Stimulated activated CD4-positive, alpha-beta T cell treated with anti-CD3 and anti-CD28 coated beads, Interleukin-4, amount 100 ng/mL, for 48 hours (primary cell): ENCODE data around the gene COX15.
"Not testable (repeated sequence)": the region's sequence is repeated elsewhere in the genome, so short reads cannot be mapped to it uniquely, and the experiment has no call there.

Source experiments
- DNase-seq, 2 donors: peaks; one replicate each; pipeline ENCODE4 v3.0.0-alpha.2; 2020; ENCODE audit warnings: low read depth in 2 of 2

COX15 gene

DNA sequence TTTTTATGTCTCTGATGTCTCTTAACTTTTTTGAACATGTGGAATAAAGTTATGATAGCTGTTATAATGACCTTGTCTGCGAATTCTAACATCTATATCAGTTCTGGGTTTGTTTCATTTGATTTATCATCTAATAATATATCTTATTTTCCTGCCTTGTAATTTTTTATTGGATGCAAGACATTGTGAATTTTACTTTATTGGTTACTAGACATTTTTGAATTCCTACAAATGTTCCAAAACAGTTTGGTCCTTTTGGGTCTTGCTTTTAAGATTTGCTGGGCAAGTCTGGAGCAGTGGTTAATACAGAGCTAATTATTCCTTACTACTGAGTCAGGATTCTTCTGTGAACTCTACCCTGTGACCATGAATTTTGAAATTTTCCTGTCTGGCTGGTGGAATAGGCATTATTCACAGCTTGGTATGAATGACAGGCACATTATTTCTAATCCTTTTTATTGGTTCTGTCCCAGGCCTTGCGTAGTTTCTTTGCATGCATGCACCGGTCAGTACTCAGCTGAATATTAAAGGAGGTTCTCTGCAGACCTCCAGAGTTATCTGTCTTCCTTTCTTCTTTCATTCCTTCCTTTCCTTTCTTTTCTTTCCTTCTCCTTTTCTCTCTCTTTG lies 9.1 kb upstream of the COX15 start:
- DNase-seq = no peak

DNA sequence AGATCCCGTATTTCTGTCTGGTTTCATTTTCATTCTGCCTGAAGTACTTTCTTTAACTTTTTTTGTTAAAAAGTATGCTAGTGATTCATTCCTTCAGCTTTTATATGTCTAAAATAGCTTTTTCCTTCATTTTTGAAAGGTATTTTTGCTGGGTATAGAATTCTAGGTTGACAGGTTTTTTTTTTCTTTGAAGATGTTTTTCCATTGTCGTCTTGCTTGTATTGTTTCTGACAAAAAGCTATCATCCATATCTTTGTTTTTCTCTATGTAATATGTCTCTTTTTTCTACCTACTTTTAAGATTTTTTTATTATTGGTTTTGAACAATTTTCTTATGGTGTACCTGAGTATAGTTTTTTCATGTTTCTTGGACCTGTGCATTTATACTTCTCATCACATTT lies 8.3 kb upstream of the COX15 start:
- no peak for DNase-seq

DNA sequence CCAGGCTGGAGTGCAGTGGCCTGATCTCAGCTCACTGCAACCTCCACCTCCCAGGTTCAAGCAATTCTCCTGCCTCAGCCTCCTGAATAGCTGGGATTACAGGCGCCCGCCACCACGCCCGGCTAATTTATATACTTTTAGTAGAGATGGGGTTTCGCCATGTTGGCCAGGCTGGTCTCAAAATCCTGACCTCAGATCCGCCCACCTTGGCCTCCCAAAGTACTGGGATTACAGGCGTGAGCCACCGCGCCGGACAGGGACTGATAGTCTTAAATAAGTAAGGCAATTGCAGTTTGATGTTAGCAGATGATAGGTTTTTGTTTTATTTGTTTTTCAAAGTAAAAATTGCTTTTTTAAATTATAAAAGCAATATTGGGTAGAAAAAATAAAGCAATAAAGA lies 2.2 kb upstream of the COX15 start:
- DNase-seq = not testable (repeated sequence)

DNA sequence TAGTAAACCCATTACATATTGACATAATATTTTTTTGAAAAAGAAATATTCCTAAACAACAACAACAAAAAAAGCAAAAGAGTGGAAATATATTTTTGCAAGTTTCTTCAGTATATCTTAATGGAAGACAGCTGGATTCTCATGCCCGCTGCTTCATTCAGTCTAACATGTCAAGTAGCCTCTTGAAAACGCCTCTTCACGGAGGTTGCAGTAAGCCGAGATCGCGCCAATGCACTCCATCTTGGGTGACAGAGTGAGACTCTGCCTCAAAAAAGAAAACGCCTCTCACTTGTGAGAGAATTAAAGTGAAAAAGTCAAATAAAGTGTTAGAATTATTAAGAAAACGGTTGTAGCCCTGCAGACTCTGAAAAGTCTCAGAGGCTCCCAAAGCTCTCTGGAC lies 1.4 kb upstream of the COX15 start:
- DNase-seq = no peak

DNA sequence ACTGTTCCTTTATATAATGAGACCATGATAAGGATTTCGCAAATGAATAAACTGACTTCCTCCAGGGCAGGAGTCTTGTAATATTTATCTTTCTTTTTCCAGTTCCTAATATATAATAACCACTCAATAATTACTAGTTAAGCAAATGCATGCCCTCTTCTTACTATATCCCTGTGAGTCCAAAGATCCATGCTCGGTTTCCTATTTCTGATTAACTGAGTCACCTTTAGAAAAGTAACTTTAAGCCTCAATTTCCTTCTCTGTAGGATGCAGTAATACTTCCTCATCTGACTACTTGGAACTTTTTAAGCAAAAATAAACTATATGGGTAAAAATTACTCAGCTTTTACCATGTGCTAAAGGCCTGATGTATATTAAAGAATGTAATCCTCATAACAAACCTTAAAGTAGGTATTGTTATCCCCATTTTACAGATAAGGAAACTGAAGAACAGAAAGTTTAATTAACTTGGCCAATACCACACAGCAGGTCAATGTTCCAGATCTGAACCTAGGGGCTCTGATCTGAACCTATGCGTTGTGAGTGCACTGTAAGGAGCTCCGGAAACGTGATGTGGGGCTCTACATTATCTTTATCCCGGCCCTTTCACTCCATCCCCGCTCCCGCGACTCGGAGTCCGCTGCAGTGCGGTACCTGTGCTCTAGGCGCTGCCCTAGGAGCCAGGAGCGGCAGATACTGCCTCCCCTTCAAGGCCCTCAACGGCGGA lies 458 bp downstream of the COX15 start:
- DNase-seq = no peak

DNA sequence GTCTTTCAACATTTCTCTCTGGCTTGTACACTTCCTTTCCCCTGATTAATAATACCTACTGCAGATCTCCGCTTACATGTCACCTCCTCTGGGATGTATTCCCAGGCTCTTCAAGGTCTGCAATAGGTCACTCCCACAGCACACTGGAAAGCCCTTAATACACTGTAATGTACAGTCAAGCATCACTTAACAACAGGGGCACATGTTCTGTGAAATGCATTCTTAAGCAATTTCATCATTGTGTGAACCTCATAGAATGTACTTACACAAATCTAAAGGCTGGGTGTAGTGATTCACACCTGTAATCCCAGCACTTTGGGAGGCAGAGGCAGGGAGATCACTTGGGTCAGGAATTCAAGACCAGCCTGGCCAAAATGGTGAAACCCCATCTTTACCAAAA lies 1.9 kb downstream of the COX15 start:
- DNase-seq = no peak

DNA sequence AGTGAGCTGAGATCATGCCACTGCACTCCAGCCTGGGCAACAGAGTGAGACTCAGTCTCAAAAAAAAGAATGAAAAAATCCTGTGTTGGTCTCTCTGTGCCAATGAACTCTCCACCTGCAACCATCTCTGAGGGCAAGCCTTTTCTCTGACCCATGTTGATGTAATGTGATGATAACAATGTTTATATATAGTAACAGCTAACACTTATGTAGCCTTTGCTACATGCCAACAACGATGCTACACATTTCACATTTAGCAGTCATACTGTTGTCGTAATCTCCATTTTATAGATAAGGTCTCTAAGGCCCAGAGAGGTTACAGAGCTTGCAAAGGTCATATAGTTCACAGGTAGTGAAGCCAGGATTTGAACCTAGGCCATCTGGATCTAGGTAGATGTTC lies 11.5 kb downstream of the COX15 start:
- DNase-seq = no peak

DNA sequence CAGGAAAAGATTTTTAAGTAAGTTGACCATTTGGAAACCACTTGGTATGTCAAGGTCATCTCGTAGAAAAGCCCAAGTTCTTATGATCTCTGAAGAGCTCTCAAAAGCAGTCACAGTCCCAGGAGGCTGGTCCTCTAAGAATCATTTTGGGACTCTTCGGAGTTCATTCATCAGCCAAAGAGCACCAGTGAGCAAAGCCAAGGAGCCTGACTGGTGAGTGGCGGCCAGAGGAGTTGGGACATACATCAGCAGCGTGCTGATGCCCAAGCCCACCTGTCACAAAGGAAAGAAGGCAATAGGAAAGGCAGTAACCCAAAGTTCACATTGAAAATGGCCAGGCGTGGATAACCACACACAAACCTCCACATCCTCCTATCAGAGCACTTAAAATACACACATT lies 17.5 kb downstream of the COX15 start:
- no peak for DNase-seq

DNA sequence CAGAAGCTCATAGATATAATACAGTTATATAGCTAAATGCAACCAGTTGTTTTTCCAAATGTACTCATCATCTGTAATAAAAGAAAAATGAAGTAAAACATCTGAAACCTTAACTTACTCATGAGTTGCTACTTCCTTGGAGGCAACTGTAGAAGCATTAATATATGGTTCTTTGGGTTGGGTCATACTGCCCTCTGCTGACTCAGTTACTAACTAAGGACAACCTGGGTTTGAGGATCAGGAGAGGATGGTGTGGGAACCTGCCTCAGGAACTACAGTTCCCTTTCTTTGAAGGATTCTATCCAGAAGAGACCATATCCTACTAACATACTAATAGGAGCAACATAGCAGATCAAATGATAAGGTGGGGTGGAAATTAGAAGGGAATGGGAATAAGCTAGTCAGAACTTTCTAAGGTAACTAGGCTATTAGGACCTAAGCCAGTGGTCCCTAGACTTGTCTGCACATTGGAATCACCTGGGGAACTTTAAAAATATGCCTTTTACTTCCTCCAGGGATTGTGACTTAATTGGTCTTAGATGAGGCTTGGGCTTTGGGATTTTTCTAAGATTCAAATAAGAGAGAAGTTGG lies 20.7 kb downstream of the COX15 start:
- no peak for DNase-seq

DNA sequence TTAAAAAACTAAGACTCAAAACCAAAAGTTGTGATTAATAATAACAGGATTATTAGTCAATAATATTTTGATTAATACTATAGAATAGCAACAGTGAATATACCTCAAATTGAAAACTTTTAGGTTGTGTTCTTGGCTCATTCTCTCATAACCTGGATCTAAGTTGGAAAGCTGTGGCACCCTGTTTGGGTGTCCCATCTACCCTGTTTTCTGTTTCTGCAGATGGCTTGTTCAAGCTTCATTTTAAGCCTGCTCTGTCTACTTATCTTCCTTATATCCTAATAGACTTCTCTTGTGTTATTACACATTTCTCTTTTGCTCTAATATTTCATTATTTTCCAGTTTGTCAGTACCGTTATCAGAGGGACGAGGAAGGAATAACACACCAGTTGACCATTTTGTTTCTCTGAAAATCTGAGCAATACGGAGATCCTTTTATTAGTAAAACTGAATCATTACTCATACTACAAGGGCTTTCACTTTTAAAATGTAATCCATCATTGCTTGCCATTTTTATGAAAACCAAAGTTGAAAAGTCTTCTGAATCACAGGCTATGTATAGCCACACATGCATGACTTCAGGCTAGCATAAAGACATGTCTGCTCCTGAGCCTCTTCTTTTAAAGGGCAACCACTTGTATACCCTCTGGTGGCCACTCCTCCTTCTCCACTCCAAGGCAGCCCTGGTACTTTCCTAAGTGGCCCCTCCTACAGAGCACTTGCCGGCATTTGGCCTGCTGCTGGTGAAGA lies 22.3 kb downstream of the COX15 start:
- no peak for DNase-seq

DNA sequence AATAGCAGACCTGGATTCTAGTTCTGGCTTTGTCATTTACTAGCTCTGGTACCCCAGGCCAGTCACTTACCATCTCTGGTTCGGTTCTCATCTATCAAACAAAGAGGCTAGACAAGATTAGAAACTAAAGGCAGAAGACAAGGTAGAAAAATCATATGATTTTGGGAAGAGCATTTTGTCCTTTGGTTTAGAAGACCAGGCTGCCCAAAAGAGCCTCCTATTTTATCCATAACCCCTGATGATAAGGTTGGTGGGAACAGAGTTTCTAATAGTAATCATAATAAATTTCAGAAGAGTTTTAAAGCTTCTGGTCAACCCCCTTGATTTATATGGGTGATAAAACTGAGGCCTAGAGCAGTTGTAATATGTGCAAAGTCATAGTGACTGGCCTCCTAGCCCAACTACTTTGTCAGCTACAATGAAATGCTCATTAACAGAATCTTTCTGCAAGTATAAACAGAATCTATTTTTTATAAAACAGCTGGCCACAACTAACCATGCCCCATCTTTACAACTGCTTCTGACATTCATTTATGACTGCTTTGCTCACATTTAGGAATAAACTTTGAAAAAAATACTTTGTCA lies 23.4 kb downstream of the COX15 start:
- no peak for DNase-seq

DNA sequence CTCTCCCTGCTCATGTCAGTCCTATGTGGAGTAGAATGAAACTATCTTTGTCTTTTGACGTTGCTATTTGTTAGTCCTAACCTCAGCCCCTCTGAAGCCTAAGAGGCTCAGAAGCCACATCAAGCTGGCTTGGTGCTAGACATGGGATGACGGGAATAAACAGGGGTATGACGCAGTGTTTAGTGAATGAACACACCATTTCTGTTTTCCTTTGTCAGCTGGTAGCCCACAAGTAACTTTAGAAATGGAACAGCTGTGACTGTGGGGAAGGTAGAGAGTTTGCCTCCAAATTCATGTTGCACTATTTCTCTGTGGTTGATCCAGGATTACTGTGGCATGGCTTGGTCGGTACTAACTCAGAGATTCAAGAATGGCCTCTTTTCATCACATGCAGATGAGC lies 31.3 kb downstream of the COX15 start:
- DNase-seq = no peak

DNA sequence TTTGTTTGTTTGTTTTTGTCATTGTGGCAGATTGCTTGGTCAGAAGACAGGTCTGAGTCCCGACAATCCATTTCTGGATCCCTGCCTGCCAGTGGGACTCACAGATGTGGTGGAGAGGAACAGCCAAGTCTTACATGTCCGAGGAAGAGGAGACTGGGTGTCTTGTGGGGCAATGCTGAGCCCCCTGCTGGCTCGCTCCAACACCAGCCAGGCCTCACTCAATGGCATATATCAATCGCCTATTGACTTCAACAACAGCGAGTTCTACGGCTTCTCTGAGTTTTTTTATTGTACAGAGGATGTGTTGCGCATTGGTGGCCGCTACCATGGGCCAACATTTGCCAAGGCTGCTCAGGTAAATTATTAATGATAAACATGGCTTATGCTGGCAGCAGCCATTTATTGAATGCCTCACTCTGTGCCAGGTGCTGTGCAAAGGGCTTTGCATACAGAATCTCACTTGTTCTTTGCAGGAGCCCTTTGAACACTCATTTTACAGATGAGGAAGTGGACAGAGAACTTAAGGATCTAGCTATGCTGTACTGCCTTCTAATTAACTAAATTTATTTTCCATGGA lies 33.3 kb downstream of the COX15 start:
- DNase-seq = no peak

DNA sequence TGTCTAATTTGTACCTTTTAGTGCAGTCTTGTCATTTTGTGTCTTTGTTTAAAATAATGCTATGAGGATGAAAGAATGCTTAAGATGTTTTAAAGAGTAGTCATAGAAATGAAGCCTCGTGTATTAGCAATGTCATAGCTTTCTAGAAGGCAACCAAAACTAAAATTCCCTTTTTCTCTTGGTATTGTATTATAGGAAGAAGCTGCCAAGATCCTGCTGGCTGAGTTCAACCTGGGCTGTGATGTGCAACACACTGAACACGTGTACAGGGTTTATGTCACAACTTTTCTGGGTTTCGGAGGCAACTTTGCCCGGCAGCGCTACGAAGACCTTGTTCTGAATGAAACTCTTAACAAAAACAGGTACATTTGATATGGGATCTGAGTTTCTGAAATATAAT lies 36.2 kb downstream of the COX15 start:
- no peak for DNase-seq

DNA sequence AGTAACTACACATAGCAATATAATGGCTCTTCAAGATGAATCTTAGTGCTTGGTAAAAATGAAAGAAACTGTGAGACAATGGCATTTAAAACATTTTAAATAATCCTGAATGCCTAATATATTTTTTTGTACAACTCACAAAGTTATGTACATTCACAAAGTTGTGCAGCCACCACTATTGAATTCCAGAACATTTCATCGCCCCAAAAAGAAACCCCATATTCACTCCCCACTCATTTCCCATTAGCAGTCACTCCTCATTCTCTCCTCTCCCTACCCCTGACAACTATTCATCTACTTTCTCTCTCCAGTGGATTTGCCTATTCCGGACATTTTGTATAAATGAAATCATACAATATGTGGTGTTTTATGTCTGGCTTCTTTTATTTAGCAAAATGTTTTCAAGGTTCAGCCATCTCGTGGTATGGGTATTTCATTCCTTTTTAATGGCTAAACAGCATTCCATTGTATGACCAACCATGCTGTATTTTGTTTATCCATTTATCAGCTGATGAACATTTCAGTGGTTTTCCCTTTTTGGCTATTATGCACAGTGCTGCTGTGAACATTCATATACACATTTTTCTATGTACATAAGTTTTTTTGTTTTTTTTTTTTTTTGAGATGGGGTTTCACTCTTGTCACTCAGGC lies 37.9 kb downstream of the COX15 start:
- DNase-seq = no peak

DNA sequence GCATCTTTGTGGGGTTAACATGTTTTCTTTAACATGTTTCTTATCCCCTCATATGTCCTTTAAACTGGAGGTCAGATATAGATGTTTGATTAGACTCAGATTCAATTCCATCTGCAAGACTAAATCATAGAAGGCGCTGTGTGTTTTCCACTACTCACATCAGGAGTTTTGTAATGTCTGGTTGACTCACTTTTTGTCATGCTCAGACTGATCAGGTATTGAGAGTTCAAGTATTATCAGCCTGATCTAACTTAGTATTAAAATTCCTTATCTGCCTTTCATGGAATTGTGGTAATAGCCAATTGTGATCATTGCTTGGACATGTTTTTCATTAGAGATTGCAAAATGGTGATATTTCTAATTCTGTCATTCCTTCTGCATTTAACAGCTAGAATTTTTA lies 42.5 kb downstream of the COX15 start:
- no peak for DNase-seq

DNA sequence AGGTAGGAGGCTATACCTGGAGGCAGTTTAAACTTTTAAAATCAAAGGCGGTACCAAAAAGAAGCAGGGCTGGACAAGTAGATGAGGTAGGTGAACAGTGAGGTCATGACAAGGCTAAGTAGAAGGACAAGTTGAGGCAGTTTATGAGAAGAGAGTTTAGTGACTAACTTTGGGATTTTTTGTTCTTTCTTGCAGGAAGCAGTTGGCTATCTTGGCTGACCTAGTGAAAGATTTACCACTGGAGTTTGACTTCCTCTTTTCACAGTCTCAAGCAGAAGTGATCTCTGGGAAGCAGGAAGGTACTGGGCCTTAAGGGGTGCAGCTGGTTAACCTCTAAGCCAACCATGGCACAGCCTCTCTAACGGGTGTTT lies 46.3 kb downstream of the COX15 start:
- DNase-seq = no peak

DNA sequence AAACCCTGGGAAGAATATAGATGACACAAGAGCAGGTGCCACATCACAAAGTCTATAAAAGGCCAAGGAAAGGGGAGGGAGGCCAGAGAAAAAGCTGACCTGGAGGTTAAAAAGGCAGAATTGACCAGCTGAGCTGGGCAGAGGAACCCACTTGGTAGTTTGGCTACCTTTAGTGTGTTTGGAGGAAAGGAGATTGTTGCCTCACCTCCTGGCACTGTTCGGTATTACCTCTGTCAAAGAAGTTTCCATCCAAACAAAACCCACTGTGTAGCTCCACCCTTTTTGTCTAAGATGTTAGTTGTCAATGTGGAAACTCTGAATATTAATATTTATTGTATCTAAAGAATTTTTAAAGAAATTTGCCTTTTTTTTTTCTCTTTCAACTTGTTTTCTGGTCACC lies 49.2 kb downstream of the COX15 start:
- no peak for DNase-seq
